DOHH2 (cell line): ENCODE data around the gene SLC2A4RG.
A peak's percentile ranks its signal among the peaks of the same experiment; 100 is the strongest.

Experiments
- H3F3A ChIP-seq: fragments of 200-600 bp; sonication (generic), shearing (Covaris generic); 2 replicates; pipeline ENCODE4 v1.6.0; 2016; ENCODE audit warnings: antibody characterized with exemption, mild to moderate bottlenecking; ENCODE audit not compliant: control insufficient read depth, insufficient read depth
- H3K27ac ChIP-seq: fragments of 200-600 bp; sonication (generic); 2 replicates; pipeline ENCODE4 v1.5.1; 2014; ENCODE audit warnings: low read depth, mild to moderate bottlenecking, low read length, moderate library complexity
- H3K27me3 ChIP-seq: fragments of 200-600 bp; sonication (generic); 2 replicates; pipeline ENCODE4 v1.6.1; 2014; ENCODE audit warnings: mild to moderate bottlenecking, low read length, mixed read lengths; ENCODE audit not compliant: control insufficient read depth
- H3K36me3 ChIP-seq: fragments of 200-600 bp; sonication (generic); 2 replicates; pipeline ENCODE4 v1.6.1; 2014; ENCODE audit warnings: mild to moderate bottlenecking, low read length, moderate library complexity, mixed read lengths; ENCODE audit not compliant: control insufficient read depth
- H3K4me1 ChIP-seq: fragments of 200-600 bp; sonication (generic); 2 replicates; pipeline ENCODE4 v1.6.1; 2014; ENCODE audit warnings: mild to moderate bottlenecking, low read length, mixed read lengths; ENCODE audit not compliant: control insufficient read depth
- H3K4me2 ChIP-seq: fragments of 200-600 bp; sonication (generic); 2 replicates; pipeline ENCODE4 v1.6.0; 2014; ENCODE audit warnings: mild to moderate bottlenecking, low read length, moderate library complexity
- H3K4me3 ChIP-seq: fragments of 200-600 bp; sonication (generic); 2 replicates; pipeline ENCODE4 v1.5.1; 2014; ENCODE audit warnings: mild to moderate bottlenecking, low read length, mixed read lengths
- H3K79me2 ChIP-seq: fragments of 200-600 bp; sonication (generic); 2 replicates; pipeline ENCODE4 v1.6.1; 2014; ENCODE audit warnings: mild to moderate bottlenecking, low read length, mixed read lengths; ENCODE audit not compliant: control insufficient read depth
- H3K9me2 ChIP-seq: fragments of 200-600 bp; sonication (generic); replicated peaks from 2 replicates; pipeline ENCODE4 v1.6.1; 2014; ENCODE audit warnings: mild to moderate bottlenecking, low read length, mixed read lengths; ENCODE audit not compliant: control insufficient read depth
- H3K9me3 ChIP-seq: fragments of 200-600 bp; sonication (generic); 2 replicates; pipeline ENCODE4 v1.6.1; 2014; ENCODE audit warnings: antibody characterized with exemption, low read length, mixed read lengths; ENCODE audit not compliant: control insufficient read depth, insufficient read depth
- H4K20me1 ChIP-seq: fragments of 200-600 bp; sonication (generic); 2 replicates; pipeline ENCODE4 v1.6.0; 2014; ENCODE audit warnings: low read depth, mild to moderate bottlenecking, antibody characterized with exemption, low read length, moderate library complexity; ENCODE audit not compliant: control insufficient read depth, insufficient read depth
- EZH2phosphoT487 ChIP-seq: fragments of 200-600 bp; sonication (generic); IDR thresholded peaks from 2 replicates; pipeline ENCODE4 v1.6.1; 2017; ENCODE audit warnings: borderline replicate concordance, mild to moderate bottlenecking, antibody characterized with exemption, low read length, moderate library complexity, mixed read lengths
- TF ChIP-seq, protein P1 (sequence below): fragments of 200-600 bp; sonication (generic); IDR thresholded peaks from one replicate; pipeline ENCODE4 v1.5.1; 2014; ENCODE audit warnings: antibody characterized with exemption, mild to moderate bottlenecking, low read depth, low read length; ENCODE audit not compliant: poor library complexity, severe bottlenecking

Gene SLC2A4RG

GRCh38 chr20:63735859-63736718 is 3.5 kb upstream of the SLC2A4RG start, which contains the start of gene LIME1:
TSS of gene LIME1 (plus strand) at chr20:63736664. CDS start at chr20:63737550, 886 bp downstream.
- no peak within 1 kb of the TSS for H3K27ac ChIP-seq

DNA sequence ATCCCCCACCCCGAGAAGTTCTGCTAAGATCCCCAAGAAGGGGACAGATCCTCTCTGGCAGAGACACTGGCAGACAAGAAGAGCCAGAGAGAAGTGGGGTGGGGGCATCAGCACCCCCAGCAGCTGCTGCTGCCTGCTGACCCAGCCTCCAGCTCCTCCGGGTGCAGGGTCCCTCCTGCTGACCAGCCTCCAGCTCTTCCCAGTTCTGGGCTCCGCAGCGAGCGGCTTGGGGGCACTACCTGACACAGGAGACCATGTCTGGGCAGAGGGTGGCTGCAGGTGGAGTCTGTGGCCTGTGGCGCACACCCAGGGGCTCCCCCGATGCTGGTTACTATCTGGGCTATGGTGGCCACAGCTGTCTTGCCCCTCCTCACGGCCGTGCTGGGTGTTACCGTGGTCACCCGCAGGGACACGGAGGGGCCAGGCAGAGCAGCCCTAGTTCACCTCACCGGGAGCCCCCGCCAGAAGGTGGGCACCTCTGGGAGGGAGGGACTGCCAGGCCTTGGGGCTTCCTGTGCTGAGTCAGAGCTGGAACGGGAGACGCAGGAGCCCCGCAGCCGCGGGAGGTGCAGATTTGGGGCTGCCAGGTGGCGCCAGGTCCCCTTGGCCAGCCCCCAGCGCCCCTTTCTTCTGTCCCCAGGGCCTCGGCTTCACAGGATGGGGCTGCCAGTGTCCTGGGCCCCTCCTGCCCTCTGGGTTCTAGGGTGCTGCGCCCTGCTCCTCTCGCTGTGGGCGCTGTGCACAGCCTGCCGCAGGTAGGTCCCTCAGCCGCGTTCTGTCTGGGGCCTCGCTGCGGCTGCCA is 2.5 kb upstream of the SLC2A4RG start:
- Histone ChIP-seq H3K36me3 (peaks cover 24% of the 10 kb centered on the region; the same call in 1 of the 2 replicates), H3K79me2 (peaks cover 8% of the 10 kb centered on the region; the same call in 1 of the 2 replicates), H3K4me2 (peak overlapping the region; percentile 43), H4K20me1 (no peaks in the 10 kb centered on the region), H3K27ac (no peak overlapping the region), H3K4me1 (peaks cover 42% of the 10 kb centered on the region), H3F3A (peaks cover 2% of the 10 kb centered on the region; the same call in 1 of the 2 replicates), H3K9me2 (no peaks in the 10 kb centered on the region), H3K4me3 (peak overlapping the region; percentile 16; the same call in 1 of the 2 replicates), H3K9me3 (no peaks in the 10 kb centered on the region; the same call in 1 of the 2 replicates), H3K27me3 (no peaks in the 10 kb centered on the region)
- TF ChIP-seq, protein P1, sequence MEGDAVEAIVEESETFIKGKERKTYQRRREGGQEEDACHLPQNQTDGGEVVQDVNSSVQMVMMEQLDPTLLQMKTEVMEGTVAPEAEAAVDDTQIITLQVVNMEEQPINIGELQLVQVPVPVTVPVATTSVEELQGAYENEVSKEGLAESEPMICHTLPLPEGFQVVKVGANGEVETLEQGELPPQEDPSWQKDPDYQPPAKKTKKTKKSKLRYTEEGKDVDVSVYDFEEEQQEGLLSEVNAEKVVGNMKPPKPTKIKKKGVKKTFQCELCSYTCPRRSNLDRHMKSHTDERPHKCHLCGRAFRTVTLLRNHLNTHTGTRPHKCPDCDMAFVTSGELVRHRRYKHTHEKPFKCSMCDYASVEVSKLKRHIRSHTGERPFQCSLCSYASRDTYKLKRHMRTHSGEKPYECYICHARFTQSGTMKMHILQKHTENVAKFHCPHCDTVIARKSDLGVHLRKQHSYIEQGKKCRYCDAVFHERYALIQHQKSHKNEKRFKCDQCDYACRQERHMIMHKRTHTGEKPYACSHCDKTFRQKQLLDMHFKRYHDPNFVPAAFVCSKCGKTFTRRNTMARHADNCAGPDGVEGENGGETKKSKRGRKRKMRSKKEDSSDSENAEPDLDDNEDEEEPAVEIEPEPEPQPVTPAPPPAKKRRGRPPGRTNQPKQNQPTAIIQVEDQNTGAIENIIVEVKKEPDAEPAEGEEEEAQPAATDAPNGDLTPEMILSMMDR: no peak
- TF ChIP-seq EZH2phosphoT487: no peak

More at GRCh38 chr20:63735859-63736718, 3.5 kb upstream of the SLC2A4RG start, which contains the start of gene LIME1:
- Histone ChIP-seq H3K4me3 (peak within 1 kb of the TSS; percentile 16; the same call in 1 of the 2 replicates), H3K4me2 (peak within 1 kb of the TSS; percentile 43), H3K9me3 (no peaks in the 10 kb centered on the region; the same call in 1 of the 2 replicates), H3K79me2 (peaks cover 17% of the 10 kb centered on the region), H3K4me1 (peaks cover 44% of the 10 kb centered on the region), H4K20me1 (no peaks in the 10 kb centered on the region), H3K27me3 (no peaks in the 10 kb centered on the region), H3K36me3 (peaks cover 33% of the 10 kb centered on the region), H3F3A (peaks cover 7% of the 10 kb centered on the region; the same call in 1 of the 2 replicates), H3K9me2 (no peaks in the 10 kb centered on the region)
- TF ChIP-seq EZH2phosphoT487: no peak
- TF ChIP-seq, protein P1: no peak

- H3K27ac ChIP-seq: no peak overlapping the region
- peak overlapping the region; percentile 43 for H3K4me2 ChIP-seq
- H3K9me2 ChIP-seq: no peaks in the 10 kb centered on the region
- no peak for TF ChIP-seq EZH2phosphoT487
- TF ChIP-seq, protein P1: no peak
- no peak overlapping the region; the same call in 1 of the 2 replicates for H3K4me3 ChIP-seq
- peaks cover 23% of the 10 kb centered on the region; the same call in 1 of the 2 replicates for H3K36me3 ChIP-seq
- peaks cover 1% of the 10 kb centered on the region; the same call in 1 of the 2 replicates for H3F3A ChIP-seq
- H3K9me3 ChIP-seq: no peaks in the 10 kb centered on the region
- no peaks in the 10 kb centered on the region for H3K27me3 ChIP-seq
- H4K20me1 ChIP-seq: no peaks in the 10 kb centered on the region
- H3K79me2 ChIP-seq: peaks cover 6% of the 10 kb centered on the region; the same call in 1 of the 2 replicates
- peaks cover 42% of the 10 kb centered on the region for H3K4me1 ChIP-seq
Observed at GRCh38 chr20:63737695-63737944, 2.0 kb upstream of the SLC2A4RG start.
